RWPE2 (cell line): Measurements from ENCODE around the gene DCDC2.

Experiments used
- ATAC-seq: fragments of 200-7000 bp; cut with Tn5 transposase; 3 replicates; pipeline ENCODE4 v1.9.1; 2021; ENCODE audit warnings: low read depth
- DNase-seq: peaks from one replicate; pipeline ENCODE4 v3.0.0-alpha.2; 2020; ENCODE audit warnings: low spot score
- H3K27ac ChIP-seq: fragments of 450-650 bp; 2 replicates; pipeline ENCODE4 v1.5.1; 2017; ENCODE audit warnings: mild to moderate bottlenecking; ENCODE audit not compliant: poor library complexity, severe bottlenecking
- H3K27me3 ChIP-seq: fragments of 250-450 bp; sonication (Bioruptor Pico); 2 replicates; pipeline ENCODE4 v1.5.1; 2021; ENCODE audit warnings: mild to moderate bottlenecking, moderate library complexity; ENCODE audit not compliant: insufficient read depth, poor library complexity, severe bottlenecking
- H3K36me3 ChIP-seq: fragments of 250-450 bp; sonication (Bioruptor Pico); 2 replicates; pipeline ENCODE4 v1.5.1; 2020; ENCODE audit warnings: low read depth, mild to moderate bottlenecking, moderate library complexity
- H3K4me1 ChIP-seq: fragments of 250-450 bp; sonication (Bioruptor Pico); 2 replicates; pipeline ENCODE4 v1.5.1; 2021; ENCODE audit warnings: mild to moderate bottlenecking, moderate library complexity; ENCODE audit not compliant: insufficient read depth, poor library complexity, severe bottlenecking
- H3K4me3 ChIP-seq: fragments of 250-450 bp; sonication (Bioruptor Pico); 2 replicates; pipeline ENCODE4 v1.5.1; 2021; ENCODE audit warnings: mild to moderate bottlenecking, moderate library complexity; ENCODE audit not compliant: severe bottlenecking
- H3K9me3 ChIP-seq: fragments of 250-450 bp; sonication (Bioruptor Pico); 2 replicates; pipeline ENCODE4 v1.5.1; 2021; ENCODE audit warnings: mild to moderate bottlenecking, moderate library complexity; ENCODE audit not compliant: severe bottlenecking
- CTCF ChIP-seq: fragments of 450-650 bp; IDR thresholded peaks from one replicate; pipeline ENCODE4 v1.5.1; 2017; ENCODE audit warnings: mild to moderate bottlenecking, moderate library complexity; ENCODE audit not compliant: poor library complexity, severe bottlenecking

Gene DCDC2

GRCh38 chr6:24228123-24228522, 129.7 kb downstream of the DCDC2 start:
- H3K27ac ChIP-seq = no peak overlapping the region
- no peaks in the 10 kb centered on the region for H3K36me3 ChIP-seq
- peaks cover 9% of the 10 kb centered on the region for H3K27me3 ChIP-seq
- DNase-seq (no peak), ATAC-seq (no peak)
- H3K4me1 ChIP-seq = peaks cover 2% of the 10 kb centered on the region
- H3K9me3 ChIP-seq = no peaks in the 10 kb centered on the region
- no peak for TF ChIP-seq CTCF
- H3K4me3 ChIP-seq = no peak overlapping the region

GRCh38 chr6:24227556-24227955, 130.3 kb downstream of the DCDC2 start:
- no peak overlapping the region for H3K27ac ChIP-seq
- no peak for TF ChIP-seq CTCF
- no peaks in the 10 kb centered on the region for H3K9me3 ChIP-seq
- H3K4me3 ChIP-seq = no peak overlapping the region
- peaks cover 9% of the 10 kb centered on the region for H3K27me3 ChIP-seq
- no peaks in the 10 kb centered on the region for H3K36me3 ChIP-seq
- ATAC-seq = no peak
- H3K4me1 ChIP-seq = peaks cover 6% of the 10 kb centered on the region
- DNase-seq = no peak

- Histone ChIP-seq H3K27ac (no peak overlapping the region), H3K4me3 (no peak overlapping the region), H3K27me3 (peaks cover 9% of the 10 kb centered on the region), H3K9me3 (no peaks in the 10 kb centered on the region), H3K4me1 (peaks cover 6% of the 10 kb centered on the region), H3K36me3 (no peaks in the 10 kb centered on the region)
- DNase-seq = no peak
- ATAC-seq = no peak
- no peak for TF ChIP-seq CTCF
Measured at GRCh38 chr6:24226541-24226940, 131.3 kb downstream of the DCDC2 start.

- no peak overlapping the region for H3K4me3 ChIP-seq
- H3K36me3 ChIP-seq = no peaks in the 10 kb centered on the region
- no peak overlapping the region for H3K27ac ChIP-seq
- no peak for DNase-seq
- H3K27me3 ChIP-seq = peaks cover 9% of the 10 kb centered on the region
- no peak for ATAC-seq
- peaks cover 6% of the 10 kb centered on the region for H3K4me1 ChIP-seq
- no peak for TF ChIP-seq CTCF
- H3K9me3 ChIP-seq = no peaks in the 10 kb centered on the region
Measured at GRCh38 chr6:24225838-24226237, 132.0 kb downstream of the DCDC2 start.

GRCh38 chr6:24223115-24223919, 134.5 kb downstream of the DCDC2 start:
- TF ChIP-seq CTCF = no peak
- Histone ChIP-seq H3K4me1 (peaks cover 6% of the 10 kb centered on the region), H3K36me3 (no peaks in the 10 kb centered on the region), H3K9me3 (no peaks in the 10 kb centered on the region), H3K27me3 (peaks cover 9% of the 10 kb centered on the region), H3K4me3 (no peak overlapping the region), H3K27ac (no peak overlapping the region)
- ATAC-seq = no peak
- no peak for DNase-seq
